GM10266 (cell line): Measurements from ENCODE around the gene IGDCC3.

Experiments
- DNase-seq: peaks from one replicate; pipeline ENCODE4 v3.0.0; 2012; ENCODE audit errors: extremely low spot score
- CTCF ChIP-seq: IDR thresholded peaks from 2 replicates; pipeline ENCODE4 v1.5.1; 2012; ENCODE audit warnings: mild to moderate bottlenecking, low read depth; ENCODE audit not compliant: control insufficient read depth, insufficient read depth; ENCODE audit errors: missing control alignments

The IGDCC3 gene

GRCh38 chr15:65420975-65421359 is 43.2 kb upstream of the IGDCC3 start:
- TF ChIP-seq CTCF, result no peak
- no peak for DNase-seq

- DNase-seq, result no peak
- no peak for TF ChIP-seq CTCF
These were observed 40.8 kb upstream of the IGDCC3 start for GRCh38 chr15:65418596-65418995.

- DNase-seq, result no peak
- TF ChIP-seq CTCF, result no peak
These were observed 39.1 kb upstream of the IGDCC3 start for GRCh38 chr15:65416845-65417416.

GRCh38 chr15:65414841-65415621 is 37.2 kb upstream of the IGDCC3 start:
- no peak for DNase-seq
- TF ChIP-seq CTCF, result no peak

GRCh38 chr15:65413760-65414144 is 36.0 kb upstream of the IGDCC3 start:
- no peak for DNase-seq
- no peak for TF ChIP-seq CTCF

GRCh38 chr15:65413051-65413759 is 35.4 kb upstream of the IGDCC3 start:
- no peak for TF ChIP-seq CTCF
- no peak for DNase-seq

GRCh38 chr15:65412556-65412955 is 34.8 kb upstream of the IGDCC3 start:
- no peak for DNase-seq
- no peak for TF ChIP-seq CTCF
